Transverse colon (tissue), 4 donors: Measurements from ENCODE around the gene FOXA1.
A peak's percentile ranks its signal among the peaks of the same experiment; 100 is the strongest.

Experiments used
- EP300 ChIP-seq: sonication (generic); formaldehyde crosslinking; IDR thresholded peaks from one replicate; pipeline ENCODE4 v1.6.1; 2017; ENCODE audit warnings: antibody characterized with exemption, low read depth
- POLR2A ChIP-seq: fragments of 450-650 bp; IDR thresholded peaks from one replicate; pipeline ENCODE4 v1.6.1; 2016; ENCODE audit warnings: antibody characterized with exemption, mild to moderate bottlenecking, moderate library complexity
- POLR2AphosphoS5 ChIP-seq, 3 donors: sonication (generic); formaldehyde crosslinking; IDR thresholded peaks; one replicate each; pipeline ENCODE4 v1.6.1; 2016; ENCODE audit warnings: antibody characterized with exemption in 3 of 3
- TF ChIP-seq, protein P1 (sequence below), 5 experiments: fragments of 200-600 bp in 3 of 5; fragments of 450-650 bp in 2 of 5; sonication (generic) in 3 of 5; IDR thresholded peaks; 1 replicate in 2 of 5; 2 replicates in 3 of 5; pipeline ENCODE4 v1.5.1; 2016 to 2017; ENCODE audit warnings: antibody characterized with exemption in 5 of 5, inconsistent platforms in 3 of 5, mild to moderate bottlenecking in 2 of 5, moderate library complexity in 1 of 5

DNA sequence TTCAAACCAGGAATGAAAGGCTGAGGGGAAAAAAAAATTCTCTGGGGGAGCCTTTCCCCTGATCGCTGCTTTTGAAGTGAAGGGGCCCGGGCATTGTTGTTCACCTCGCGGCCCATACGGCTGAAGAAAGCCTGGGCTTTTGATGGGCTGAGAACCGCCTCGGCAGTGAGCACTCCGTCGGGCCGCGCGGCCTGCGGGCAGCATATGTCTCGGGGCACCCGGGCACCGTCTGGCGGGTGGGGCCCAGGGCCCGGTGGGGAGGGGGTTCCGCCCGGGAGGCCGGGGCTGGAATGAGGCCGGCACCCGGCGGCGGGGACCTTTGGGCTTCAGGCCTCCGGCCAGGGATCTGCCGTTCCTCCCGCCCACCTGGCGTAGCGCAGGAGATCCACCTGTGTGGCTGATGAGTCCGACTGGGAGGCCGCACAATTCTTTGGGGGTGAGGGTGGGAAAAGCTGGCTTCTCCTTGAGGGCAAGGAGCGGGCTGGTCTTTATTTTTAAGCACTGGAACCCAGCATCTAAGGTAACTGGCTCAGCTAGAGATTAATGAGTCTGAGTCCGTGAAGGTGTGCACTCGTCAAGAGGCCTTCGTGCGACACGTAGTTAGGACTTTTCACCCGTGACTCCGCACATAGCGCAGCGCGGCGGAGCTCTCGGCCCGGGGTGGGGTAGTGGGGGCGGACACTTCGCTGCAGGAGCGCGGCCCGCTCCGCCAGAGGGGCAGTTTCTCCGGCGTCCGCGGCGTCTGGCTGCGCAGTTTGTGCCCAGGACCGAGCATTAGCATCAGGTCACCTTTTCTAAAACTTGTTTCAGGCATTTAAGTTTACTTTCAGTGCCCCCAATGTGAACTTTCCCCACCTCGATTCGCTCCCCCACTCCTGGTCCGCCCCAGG lies 10.6 kb downstream of the FOXA1 start:
- TF ChIP-seq, protein P1, sequence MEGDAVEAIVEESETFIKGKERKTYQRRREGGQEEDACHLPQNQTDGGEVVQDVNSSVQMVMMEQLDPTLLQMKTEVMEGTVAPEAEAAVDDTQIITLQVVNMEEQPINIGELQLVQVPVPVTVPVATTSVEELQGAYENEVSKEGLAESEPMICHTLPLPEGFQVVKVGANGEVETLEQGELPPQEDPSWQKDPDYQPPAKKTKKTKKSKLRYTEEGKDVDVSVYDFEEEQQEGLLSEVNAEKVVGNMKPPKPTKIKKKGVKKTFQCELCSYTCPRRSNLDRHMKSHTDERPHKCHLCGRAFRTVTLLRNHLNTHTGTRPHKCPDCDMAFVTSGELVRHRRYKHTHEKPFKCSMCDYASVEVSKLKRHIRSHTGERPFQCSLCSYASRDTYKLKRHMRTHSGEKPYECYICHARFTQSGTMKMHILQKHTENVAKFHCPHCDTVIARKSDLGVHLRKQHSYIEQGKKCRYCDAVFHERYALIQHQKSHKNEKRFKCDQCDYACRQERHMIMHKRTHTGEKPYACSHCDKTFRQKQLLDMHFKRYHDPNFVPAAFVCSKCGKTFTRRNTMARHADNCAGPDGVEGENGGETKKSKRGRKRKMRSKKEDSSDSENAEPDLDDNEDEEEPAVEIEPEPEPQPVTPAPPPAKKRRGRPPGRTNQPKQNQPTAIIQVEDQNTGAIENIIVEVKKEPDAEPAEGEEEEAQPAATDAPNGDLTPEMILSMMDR (IDR thresholded peaks at IDR 0.05) = no peak
- TF ChIP-seq POLR2AphosphoS5 (IDR thresholded peaks at IDR 0.05) (peak in 2 of 3 donors; percentile 73 to 74), EP300 (no peak), POLR2A (peak; percentile 70)
